GM13977 (cell line): ENCODE measurements around the gene DMC1.
A peak's percentile ranks its signal among the peaks of the same experiment; 100 is the strongest.
"Not testable (repeated sequence)": the region's sequence is repeated elsewhere in the genome, so short reads cannot be mapped to it uniquely, and the experiment has no call there.

Source experiments
- DNase-seq: peaks from one replicate; pipeline ENCODE4 v3.0.0; 2012; ENCODE audit warnings: low spot score
- in situ Hi-C: fragments of 300-500 bp; cut with MboI; formaldehyde crosslinking; loops from one replicate; pipeline ENCODE4 v1.12.0; 2022; ENCODE audit warnings: low sequenced_read_pairs, low pct_unique_long_range_greater_than_20kb, mixed read lengths, inconsistent platforms; ENCODE audit not compliant: unreplicated experiment
- TF ChIP-seq, protein P1 (sequence below): IDR thresholded peaks from 2 replicates; pipeline ENCODE4 v1.5.1; 2012; ENCODE audit warnings: mild to moderate bottlenecking, control low read depth; ENCODE audit not compliant: insufficient read depth; ENCODE audit errors: extremely low read depth, missing control alignments

DMC1 gene, protein sequence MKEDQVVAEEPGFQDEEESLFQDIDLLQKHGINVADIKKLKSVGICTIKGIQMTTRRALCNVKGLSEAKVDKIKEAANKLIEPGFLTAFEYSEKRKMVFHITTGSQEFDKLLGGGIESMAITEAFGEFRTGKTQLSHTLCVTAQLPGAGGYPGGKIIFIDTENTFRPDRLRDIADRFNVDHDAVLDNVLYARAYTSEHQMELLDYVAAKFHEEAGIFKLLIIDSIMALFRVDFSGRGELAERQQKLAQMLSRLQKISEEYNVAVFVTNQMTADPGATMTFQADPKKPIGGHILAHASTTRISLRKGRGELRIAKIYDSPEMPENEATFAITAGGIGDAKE

DNA sequence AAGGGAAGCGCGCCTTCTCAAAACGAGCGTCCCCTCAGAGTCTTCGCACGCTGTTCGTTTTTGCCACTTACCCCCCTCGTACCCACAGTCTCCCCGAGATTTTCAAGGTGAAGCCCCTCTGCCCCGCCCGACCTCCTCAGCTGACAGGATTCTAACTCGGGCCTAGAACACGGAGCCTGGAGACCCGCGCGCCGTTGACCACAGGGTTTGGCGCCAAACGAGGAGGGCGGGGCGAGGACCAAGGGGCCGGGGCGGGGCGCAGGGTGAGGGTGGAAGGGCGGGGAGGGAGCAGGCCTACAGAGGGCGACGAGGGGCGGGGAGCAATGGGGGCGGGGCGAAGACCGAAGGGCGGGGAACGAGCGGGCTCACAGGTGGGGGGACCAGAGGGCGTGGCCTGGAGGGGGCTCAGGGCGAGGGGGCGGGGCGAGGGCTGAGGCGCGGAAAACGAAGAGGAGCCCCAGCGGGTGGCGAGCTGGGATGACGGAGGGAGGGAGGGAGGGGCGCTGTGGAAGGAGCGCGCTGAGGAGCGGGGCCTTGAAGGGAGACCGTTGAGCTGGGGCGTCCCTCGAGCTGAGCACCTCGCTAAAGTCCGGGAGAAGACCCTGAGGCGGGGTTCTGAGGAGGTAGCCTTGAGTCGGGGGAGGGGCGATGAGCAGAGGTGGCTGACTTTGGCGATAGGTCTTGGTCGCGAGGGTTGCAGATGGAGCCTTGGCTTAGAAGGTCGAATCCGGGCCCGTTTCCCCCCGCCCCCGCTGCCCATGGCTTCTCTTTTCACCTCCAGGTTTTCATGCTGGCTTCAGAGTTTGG, at the start of gene DMC1:
Gene DMC1 (minus strand): TSS at position 212 of the 807 bp plus-strand sequence. CDS start 1,927 bp downstream, outside the sequence.
- in situ Hi-C loops: no loop called here
- TF ChIP-seq, protein P1, sequence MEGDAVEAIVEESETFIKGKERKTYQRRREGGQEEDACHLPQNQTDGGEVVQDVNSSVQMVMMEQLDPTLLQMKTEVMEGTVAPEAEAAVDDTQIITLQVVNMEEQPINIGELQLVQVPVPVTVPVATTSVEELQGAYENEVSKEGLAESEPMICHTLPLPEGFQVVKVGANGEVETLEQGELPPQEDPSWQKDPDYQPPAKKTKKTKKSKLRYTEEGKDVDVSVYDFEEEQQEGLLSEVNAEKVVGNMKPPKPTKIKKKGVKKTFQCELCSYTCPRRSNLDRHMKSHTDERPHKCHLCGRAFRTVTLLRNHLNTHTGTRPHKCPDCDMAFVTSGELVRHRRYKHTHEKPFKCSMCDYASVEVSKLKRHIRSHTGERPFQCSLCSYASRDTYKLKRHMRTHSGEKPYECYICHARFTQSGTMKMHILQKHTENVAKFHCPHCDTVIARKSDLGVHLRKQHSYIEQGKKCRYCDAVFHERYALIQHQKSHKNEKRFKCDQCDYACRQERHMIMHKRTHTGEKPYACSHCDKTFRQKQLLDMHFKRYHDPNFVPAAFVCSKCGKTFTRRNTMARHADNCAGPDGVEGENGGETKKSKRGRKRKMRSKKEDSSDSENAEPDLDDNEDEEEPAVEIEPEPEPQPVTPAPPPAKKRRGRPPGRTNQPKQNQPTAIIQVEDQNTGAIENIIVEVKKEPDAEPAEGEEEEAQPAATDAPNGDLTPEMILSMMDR: no peak
- DNase-seq: peak; percentile 98

DNA sequence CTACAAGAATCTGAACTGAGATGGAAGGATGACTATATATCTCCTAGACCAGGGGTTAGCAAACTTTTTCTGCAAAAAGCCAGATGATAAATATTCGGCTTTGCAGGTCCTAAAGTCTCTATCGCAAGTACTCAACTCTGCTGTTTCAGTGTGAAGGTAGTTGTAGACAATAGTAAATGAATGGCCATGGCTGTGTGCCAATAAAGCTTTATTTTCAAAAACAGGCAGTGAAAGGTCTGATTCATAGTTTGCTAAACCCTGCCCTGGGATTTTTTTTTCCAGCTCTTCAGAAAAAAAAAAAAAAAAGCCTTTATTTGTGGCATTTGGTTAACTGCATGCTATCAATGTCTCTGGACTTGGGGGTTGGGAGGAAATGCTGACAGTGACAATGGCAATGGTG, 48.7 kb upstream of the DMC1 start:
- in situ Hi-C loops: no loop called here

DNA sequence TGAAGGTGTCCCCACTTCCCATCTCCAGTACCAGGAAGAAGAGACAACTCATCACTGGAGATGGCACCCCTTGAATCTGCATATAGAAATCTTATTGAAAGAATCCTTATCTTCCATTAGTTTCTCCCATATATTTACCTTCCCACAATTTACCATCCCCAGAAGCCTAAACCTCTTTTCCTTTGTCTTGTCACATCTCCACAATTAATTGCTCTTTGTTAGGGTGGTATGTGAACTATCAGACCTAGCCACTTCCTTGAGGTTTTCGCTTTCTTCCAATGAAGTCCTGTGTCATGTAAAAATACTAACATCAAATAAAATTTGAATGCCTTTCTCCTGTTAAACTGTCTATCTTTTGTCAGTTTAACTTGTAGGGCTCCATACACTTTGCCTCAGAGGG, 48.3 kb upstream of the DMC1 start:
- no peak for DNase-seq
- in situ Hi-C loops: no loop called here
- TF ChIP-seq, protein P1: no peak

More for the DNA sequence above, 48.7 kb upstream of the DMC1 start:
- TF ChIP-seq, protein P1: no peak
- no peak for DNase-seq

DNA sequence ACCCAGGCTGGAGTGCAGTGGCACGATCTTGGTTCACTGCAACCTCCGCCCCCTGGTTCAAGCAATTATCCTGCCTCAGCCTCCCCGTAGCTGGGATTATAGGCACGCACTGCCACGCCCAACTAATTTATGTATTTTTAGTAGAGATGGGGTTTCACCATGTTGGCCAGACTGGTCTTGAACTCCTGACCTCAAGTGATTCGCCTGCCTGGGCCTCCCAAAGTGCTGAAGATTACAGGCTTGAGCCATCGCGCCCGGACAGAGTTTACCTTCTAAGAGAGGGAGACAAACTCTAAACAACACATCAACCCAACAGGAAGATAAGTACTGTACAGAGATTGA, 45.1 kb upstream of the DMC1 start:
- in situ Hi-C loops, DNase-seq: not testable (repeated sequence)

DNA sequence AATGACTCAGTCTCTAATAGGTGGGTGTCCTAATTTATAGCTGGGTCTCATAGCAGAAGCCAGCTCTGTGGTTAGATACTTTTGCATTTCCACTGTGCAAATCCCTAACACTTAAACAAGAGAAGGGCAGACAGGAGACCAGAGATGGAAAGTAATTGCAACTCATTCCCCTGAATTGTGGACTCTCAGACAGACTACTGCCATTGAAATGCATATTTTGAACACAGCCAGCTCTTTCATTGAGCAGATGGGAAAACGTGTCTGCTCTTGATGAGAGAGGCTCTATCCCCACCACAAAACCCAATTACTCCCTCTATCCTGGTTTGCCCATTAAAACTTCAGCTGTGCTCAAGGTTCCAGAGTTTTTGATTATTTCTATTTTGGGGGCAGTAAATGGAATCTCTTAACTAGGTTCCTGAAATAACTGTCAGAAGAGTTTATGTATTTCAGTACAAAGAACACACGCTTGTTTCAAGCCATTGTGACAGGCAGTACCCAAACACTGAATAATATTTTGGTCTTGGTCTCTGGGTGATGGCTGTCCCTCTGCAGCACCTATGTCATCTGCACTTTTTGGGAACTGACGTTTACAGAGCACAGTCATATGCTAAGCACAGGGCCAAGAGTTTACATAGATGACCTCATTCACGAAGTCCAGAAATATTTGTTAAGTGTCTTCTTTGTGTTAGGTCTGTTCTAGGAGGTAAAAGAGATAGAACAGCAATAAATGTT, 44.5 kb upstream of the DMC1 start:
- TF ChIP-seq, protein P1: no peak
- in situ Hi-C loops: no loop called here
- DNase-seq: peak; percentile 48

DNA sequence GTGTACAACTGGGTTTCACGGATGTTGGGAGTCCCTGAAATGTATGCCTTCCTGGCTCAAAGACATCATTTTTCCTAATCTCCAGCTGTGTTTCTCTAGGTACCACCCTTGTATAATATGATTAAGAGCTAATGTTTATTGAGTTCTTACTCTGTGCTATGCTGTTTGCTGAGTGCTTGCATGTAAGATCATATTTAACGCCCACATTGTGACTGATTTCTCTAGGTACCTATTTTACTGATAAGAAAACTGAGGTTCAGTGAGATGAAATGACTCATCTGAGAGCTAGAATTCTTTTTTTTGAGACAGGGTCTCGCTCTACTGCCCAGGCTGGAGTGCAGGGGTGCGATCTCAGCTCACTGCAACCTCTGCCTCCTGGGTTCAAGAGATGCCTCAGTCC, 43.6 kb upstream of the DMC1 start:
- DNase-seq: peak; percentile 34
- TF ChIP-seq, protein P1: no peak
- in situ Hi-C loops: no loop called here
